Esophagus squamous epithelium (tissue), 5 donors: ENCODE data around the gene SLC35G2. TPM values are rescaled to one million over a fixed set of nuclear protein-coding genes. Genes with fewer than 3 reads are reported as not detected.
"Not testable (repeated sequence)": the region's sequence is repeated elsewhere in the genome, so short reads cannot be mapped to it uniquely, and the experiment has no call there.

Source experiments
- DNase-seq: peaks from one replicate; lab custom pipeline; 2025; lab: John Stamatoyannopoulos, UW
- H3K27ac ChIP-seq, 4 donors: fragments of 200-600 bp; sonication (generic); one replicate each; pipeline ENCODE4 v1.5.1; 2016 to 2019; ENCODE audit warnings: mild to moderate bottlenecking in 1 of 4
- H3K27me3 ChIP-seq, 4 donors: fragments of 200-600 bp; sonication (generic); 1 replicate in 3 of 4; 2 replicates in 1 of 4; pipeline versions ENCODE4 v1.5.1 to v1.6.0; 2017 to 2021; ENCODE audit warnings: antibody characterized with exemption in 1 of 4
- H3K36me3 ChIP-seq, 3 donors: fragments of 200-600 bp; sonication (generic); one replicate each; pipeline ENCODE4 v1.5.1; 2016 to 2019
- H3K4me1 ChIP-seq, 3 donors: fragments of 200-600 bp; sonication (generic); one replicate each; pipeline ENCODE4 v1.5.1; 2017 to 2019
- H3K4me3 ChIP-seq, 4 donors: fragments of 200-600 bp; sonication (generic); 1 replicate in 3 of 4; 2 replicates in 1 of 4; pipeline ENCODE4 v1.5.1; 2016 to 2019; ENCODE audit warnings: mild to moderate bottlenecking in 2 of 4, moderate library complexity in 1 of 4
- H3K9me3 ChIP-seq, 3 donors: fragments of 200-600 bp; sonication (generic); one replicate each; pipeline ENCODE4 v1.5.1; 2016 to 2019
- CTCF ChIP-seq, 6 experiments: fragments of 450-650 bp in 4 of 6; fragments of 200-600 bp in 2 of 6; sonication (generic) in 2 of 6; IDR thresholded peaks; one replicate each; pipeline ENCODE4 v1.5.1; 2016 to 2019; ENCODE audit warnings: antibody characterized with exemption in 6 of 6, mild to moderate bottlenecking in 4 of 6, moderate library complexity in 4 of 6
- POLR2A ChIP-seq, 4 donors: fragments of 450-650 bp; IDR thresholded peaks; one replicate each; pipeline ENCODE4 v1.6.1; 2017; ENCODE audit warnings: antibody characterized with exemption in 4 of 4, mild to moderate bottlenecking in 4 of 4, moderate library complexity in 3 of 4
- WGBS, 2 donors: methylation state at CpG; one replicate each; pipeline ENCODE4 v1.1.5; 2018; 5-methylcytosine and 5-hydroxymethylcytosine counted together
- intact Hi-C: fragments of 100-400 bp; cut with DNase I; formaldehyde crosslinking; loops from one replicate; pipeline ENCODE4 v1.15.0; 2022
- total RNA-seq, 4 donors: library from RNA; depleted of rRNA; stranded (reverse); fragments of >200 nt; gene quantifications; one replicate each; pipeline ENCODE4 v1.1.0, GENCODE V29; 2016
- donor health status: DM: yes; HTN: yes; CAD: no.

Gene SLC35G2
- total RNA-seq, 4 donors from 2014 or later: 0.68 to 4.0 (median 3.1) TPM

DNA sequence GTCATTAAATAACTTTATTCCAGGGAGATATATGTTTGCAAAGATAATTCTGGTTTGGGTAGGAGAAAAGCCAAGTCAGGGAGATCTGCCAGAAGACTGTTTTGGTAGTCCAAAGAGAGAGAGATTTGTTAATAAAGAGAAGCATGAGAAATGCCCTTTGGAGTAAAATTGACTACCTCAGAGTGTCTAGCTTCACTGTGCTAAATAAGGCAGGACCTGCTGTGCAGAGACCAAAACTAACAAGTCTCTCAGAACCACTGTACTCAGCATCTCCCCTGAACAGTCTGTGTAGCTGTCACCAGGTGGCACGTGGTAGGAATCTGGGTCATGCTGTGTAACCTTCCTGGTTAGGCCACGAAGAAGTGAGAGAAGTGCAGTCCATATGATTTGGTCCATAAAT lies 31.6 kb upstream of the SLC35G2 start:
- H3K9me3 ChIP-seq: no peaks in the 10 kb centered on the region
- DNase-seq: no peak
- WGBS, 2 donors: 35 to 49% methylated on average over 2 of the region's 2 CpGs

DNA sequence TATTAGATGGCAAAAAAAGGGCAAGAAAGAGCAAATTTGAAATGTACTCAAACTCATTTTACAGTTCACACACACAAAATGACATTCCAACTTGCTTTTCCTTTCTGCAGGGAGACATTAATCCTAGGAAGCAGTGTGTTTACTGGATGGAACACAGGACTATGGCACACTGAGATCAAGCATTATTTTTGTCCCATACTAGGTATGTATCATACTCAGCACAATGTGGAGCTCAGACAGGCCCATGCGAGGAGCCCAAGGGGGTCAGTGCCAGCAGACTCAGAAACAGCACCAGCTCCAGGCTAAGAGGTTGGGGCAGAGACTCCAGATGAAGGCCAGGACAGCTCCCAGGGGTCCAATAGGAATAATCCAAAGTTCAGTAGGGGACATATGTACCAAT lies 30.8 kb upstream of the SLC35G2 start:
- intact Hi-C loops: no loop called here
- Histone ChIP-seq H3K27ac (no peak overlapping the region), H3K9me3 (no peaks in the 10 kb centered on the region), H3K36me3 (no peaks in the 10 kb centered on the region), H3K4me3 (no peak overlapping the region), H3K4me1 (peaks cover 0 to 31% (median 12%) of the 10 kb centered on the region in 3 donors), H3K27me3 (no peaks in the 10 kb centered on the region)
- 100% methylated on average over 1 of the region's 1 CpG; no CpG with 5 or more reads in 1 of the 2 donors for WGBS, 2 donors
- DNase-seq: no peak
- TF ChIP-seq CTCF (IDR thresholded peaks at IDR 0.05) (no peak), POLR2A (IDR thresholded peaks at IDR 0.05) (no peak)

More for the DNA sequence above, 31.6 kb upstream of the SLC35G2 start:
- no peaks in the 10 kb centered on the region for H3K36me3 ChIP-seq
- H3K4me1 ChIP-seq: peaks cover 0 to 31% (median 12%) of the 10 kb centered on the region in 3 donors
- peak overlapping the region; percentile 32 to 78 (median 68) for H3K27ac ChIP-seq
- H3K4me3 ChIP-seq: no peak overlapping the region
- TF ChIP-seq CTCF (IDR thresholded peaks at IDR 0.05) (no peak), POLR2A (IDR thresholded peaks at IDR 0.05) (no peak)
- no peaks in the 10 kb centered on the region for H3K27me3 ChIP-seq
- intact Hi-C loops: no loop called here

DNA sequence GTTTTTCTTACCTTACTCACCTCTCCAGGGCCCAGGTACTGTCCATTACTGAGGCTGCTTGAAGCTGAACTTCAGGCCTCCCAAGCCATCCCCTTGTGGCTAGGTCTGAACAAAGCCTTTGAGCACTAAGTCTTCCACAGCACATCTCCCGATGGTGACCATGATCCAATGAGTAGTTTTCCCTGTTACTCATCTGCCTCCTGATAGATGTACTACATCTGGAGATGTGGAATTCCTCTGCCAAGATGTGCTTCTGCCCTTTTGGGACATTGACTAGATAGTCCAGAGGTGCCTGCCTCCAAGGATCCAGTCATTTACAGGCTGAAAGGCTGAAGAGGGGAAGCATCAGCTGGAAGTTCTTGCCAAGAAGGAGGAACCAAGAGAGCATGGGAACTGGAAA lies 28.9 kb upstream of the SLC35G2 start:
- Histone ChIP-seq H3K27me3 (no peaks in the 10 kb centered on the region), H3K4me1 (peaks cover 0 to 28% (median 12%) of the 10 kb centered on the region in 3 donors), H3K4me3 (no peak overlapping the region), H3K9me3 (no peaks in the 10 kb centered on the region), H3K36me3 (no peaks in the 10 kb centered on the region), H3K27ac (no peak overlapping the region)
- TF ChIP-seq POLR2A (IDR thresholded peaks at IDR 0.05) (no peak), CTCF (IDR thresholded peaks at IDR 0.05) (no peak)
- 100% methylated on average over 1 of the region's 1 CpG; no CpG with 5 or more reads in 1 of the 2 donors for WGBS, 2 donors
- no peak for DNase-seq
- intact Hi-C loops: no loop called here

GRCh38 chr3:136790786-136791185 lies 28.1 kb upstream of the SLC35G2 start:
- no peaks in the 10 kb centered on the region for H3K27me3 ChIP-seq
- TF ChIP-seq POLR2A (IDR thresholded peaks at IDR 0.05): no peak
- TF ChIP-seq CTCF (IDR thresholded peaks at IDR 0.05): no peak
- WGBS, 2 donors: 82 to 91% methylated on average over 3 of the region's 3 CpGs
- no peaks in the 10 kb centered on the region for H3K36me3 ChIP-seq
- DNase-seq: no peak
- H3K4me3 ChIP-seq: no peak overlapping the region
- intact Hi-C loops: no loop called here
- H3K27ac ChIP-seq: no peak overlapping the region
- no peaks in the 10 kb centered on the region for H3K9me3 ChIP-seq
- H3K4me1 ChIP-seq: peaks cover 0 to 25% (median 12%) of the 10 kb centered on the region in 3 donors

- no peaks in the 10 kb centered on the region for H3K36me3 ChIP-seq
- WGBS, 2 donors: 59 to 70% methylated on average over 4 of the region's 4 CpGs
- H3K27me3 ChIP-seq: no peaks in the 10 kb centered on the region
- H3K9me3 ChIP-seq: no peaks in the 10 kb centered on the region
- no peak overlapping the region for H3K27ac ChIP-seq
- TF ChIP-seq POLR2A (IDR thresholded peaks at IDR 0.05) (no peak), CTCF (IDR thresholded peaks at IDR 0.05) (no peak)
- peaks cover 0 to 6% (median 0%) of the 10 kb centered on the region in 3 donors for H3K4me1 ChIP-seq
- intact Hi-C loops: no loop called here
- no peak for DNase-seq
- no peak overlapping the region for H3K4me3 ChIP-seq
These were observed 26.2 kb upstream of the SLC35G2 start for GRCh38 chr3:136792556-136793330.

- WGBS, 2 donors: 86 to 93% methylated on average over 8 to 10 of the region's 10 CpGs
- peaks cover 0 to 14% (median 0%) of the 10 kb centered on the region in 3 donors for H3K4me1 ChIP-seq
- H3K9me3 ChIP-seq, H3K36me3 ChIP-seq, H3K4me3 ChIP-seq, intact Hi-C loops, H3K27ac ChIP-seq, DNase-seq, H3K27me3 ChIP-seq: not testable (repeated sequence)
These were observed 17.8 kb upstream of the SLC35G2 start for GRCh38 chr3:136801146-136801545.
